Heart right ventricle (tissue), 16 donors: Measurements from ENCODE around the gene IL18R1. TPM values are rescaled to one million over a fixed set of nuclear protein-coding genes. Genes with fewer than 3 reads are reported as not detected.

ENCODE experiments used
- ATAC-seq, 8 donors: fragments of 200-7000 bp; cut with Tn5 transposase; one replicate each; pipeline ENCODE4 v1.9.1; 2020; ENCODE audit warnings: mild to moderate bottlenecking in 8 of 8, moderate library complexity in 8 of 8, moderate number of reproducible peaks in 1 of 8
- DNase-seq, 2 donors: peaks; one replicate each; pipeline ENCODE4 v3.0.0-alpha.2; 2020
- H3K27ac ChIP-seq, 10 donors: fragments of 200-600 bp; sonication (generic) in 2 of 10; one replicate each; pipeline versions ENCODE4 v1.5.0 to v1.8.0; 2020 to 2022; ENCODE audit warnings: mild to moderate bottlenecking in 3 of 10
- H3K27me3 ChIP-seq, 7 donors: fragments of 200-600 bp; one replicate each; pipeline ENCODE4 v1.8.0; 2021 to 2022; ENCODE audit warnings: mild to moderate bottlenecking in 2 of 7
- H3K36me3 ChIP-seq, 9 donors: fragments of 200-600 bp; sonication (generic) in 1 of 9; one replicate each; pipeline versions ENCODE4 v1.5.0 to v1.8.0; 2020 to 2022; ENCODE audit warnings: mild to moderate bottlenecking in 2 of 9
- H3K4me1 ChIP-seq, 9 donors: fragments of 200-600 bp; sonication (generic) in 1 of 9; one replicate each; pipeline versions ENCODE4 v1.5.0 to v1.8.0; 2020 to 2022; ENCODE audit warnings: mild to moderate bottlenecking in 4 of 9
- H3K4me3 ChIP-seq, 10 donors: fragments of 200-600 bp; sonication (generic) in 2 of 10; one replicate each; pipeline versions ENCODE4 v1.5.0 to v1.8.0; 2020 to 2022; ENCODE audit warnings: mild to moderate bottlenecking in 7 of 10, moderate library complexity in 2 of 10
- H3K9me3 ChIP-seq, 11 donors: fragments of 200-600 bp in 10 of 11; sonication (generic) in 2 of 11; one replicate each; pipeline versions ENCODE4 v1.5.0 to v1.8.0; 2013 to 2022; ENCODE audit warnings: mild to moderate bottlenecking in 2 of 11, control low read depth in 1 of 11, moderate library complexity in 1 of 11
- WGBS, 2 donors: extraction: QIAGEN DNeasy Blood & Tissue Kit; methylation state at CpG; one replicate each; pipeline ENCODE4 v1.1.7; 2013; ENCODE audit warnings: inconsistent platforms in 1 of 2; 5-methylcytosine and 5-hydroxymethylcytosine counted together
- intact Hi-C, 10 donors: fragments of 100-400 bp; cut with DNase I; formaldehyde crosslinking; loops; one replicate each; pipeline versions ENCODE4 v1.11.1 to v1.14.2; 2022
- polyA plus RNA-seq, 2 donors: library from polyadenylated mRNA; stranded (reverse); fragments of 200-250 nt; gene quantifications; one replicate each; pipeline ENCODE4 v1.2.3, GENCODE V29; 2013
- total RNA-seq, 10 donors: library from RNA; stranded (reverse); fragmentation: NEBNext Ultra II Directional in 3 of 10; extraction: Animal tissue kit (Norgen Biotek cat#: 25700) in 3 of 10; gene quantifications; one replicate each; pipeline versions ENCODE4 v1.2.1 to v1.2.4, GENCODE V29; 2021 to 2023
- TF ChIP-seq, protein P1 (sequence below), 9 donors: fragments of 200-600 bp; sonication (generic) in 2 of 9; IDR thresholded peaks; one replicate each; pipeline versions ENCODE4 v1.5.0 to v1.8.0; 2021 to 2022; ENCODE audit warnings: antibody characterized with exemption in 9 of 9, mild to moderate bottlenecking in 5 of 9, moderate library complexity in 1 of 9
- donor health status: Arrhythmogenic right ventricular cardiomyopathy.
- donor health status: ischemic (EF 13 %, LVEDD 7.1; RV severe dilation, severe dysfunction).
- donor health status: healthy with polysubstance abuse.
- donor health status: DM: no; HTN: yes; CAD: no.
- donor health status: DM: no; HTN: no; CAD: no.
- donor health status: ischemic (EF 25% LVEDD 6.9; RV normal size, moderate dysfunction).
- donor health status: ischemic (EF 25% LVEDD 5.7; RV mildly dilated, moderate dysfunction).
- donor health status: healthy.
- donor health status: DM: yes; HTN: yes; CAD: no.
- donor health status: Ischemic cardiomyopathy.
- donor health status: ischemic (EF 35%, LVEDD 5.7; RV mildly dilated, moderate dysfunction).
- donor health status: nonischemic (EF 11% LVEDD 7.7; RV severe dilation, severe dysfunction).
- donor health status: DM: yes; HTN: yes; CAD: no.
- donor health status: PGD.
- donor health status: ischemic (EF 29% LVEDD 5.4; RV normal size, mild dysfunction).
- donor health status: nonischemic (EF 23%, LVEDD 6.1; RV moderate dilation, normal function).

Gene IL18R1
- total and polyA plus RNA-seq, 12 donors, result 0.06 to 4.9 (median 1.2) TPM

DNA sequence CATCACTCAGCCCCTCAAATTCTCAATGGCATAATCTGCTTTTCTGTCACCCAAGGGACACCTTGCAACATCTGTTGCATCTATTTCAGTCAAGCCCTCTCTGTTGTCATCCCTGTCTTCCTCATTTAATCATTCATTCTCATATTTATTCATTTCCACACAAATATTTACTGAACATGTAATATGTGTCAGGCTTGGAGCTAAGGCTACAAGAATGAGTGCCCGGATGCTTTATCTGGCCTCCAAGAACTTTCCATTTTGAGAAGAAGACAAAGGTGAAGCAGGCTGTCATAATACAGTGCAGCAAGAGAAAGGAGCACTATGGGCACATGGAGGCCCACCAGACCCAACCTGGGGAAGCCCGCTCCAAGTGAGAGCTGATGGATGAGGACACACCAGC, 83.0 kb downstream of the IL18R1 start:
- TF ChIP-seq, protein P1, sequence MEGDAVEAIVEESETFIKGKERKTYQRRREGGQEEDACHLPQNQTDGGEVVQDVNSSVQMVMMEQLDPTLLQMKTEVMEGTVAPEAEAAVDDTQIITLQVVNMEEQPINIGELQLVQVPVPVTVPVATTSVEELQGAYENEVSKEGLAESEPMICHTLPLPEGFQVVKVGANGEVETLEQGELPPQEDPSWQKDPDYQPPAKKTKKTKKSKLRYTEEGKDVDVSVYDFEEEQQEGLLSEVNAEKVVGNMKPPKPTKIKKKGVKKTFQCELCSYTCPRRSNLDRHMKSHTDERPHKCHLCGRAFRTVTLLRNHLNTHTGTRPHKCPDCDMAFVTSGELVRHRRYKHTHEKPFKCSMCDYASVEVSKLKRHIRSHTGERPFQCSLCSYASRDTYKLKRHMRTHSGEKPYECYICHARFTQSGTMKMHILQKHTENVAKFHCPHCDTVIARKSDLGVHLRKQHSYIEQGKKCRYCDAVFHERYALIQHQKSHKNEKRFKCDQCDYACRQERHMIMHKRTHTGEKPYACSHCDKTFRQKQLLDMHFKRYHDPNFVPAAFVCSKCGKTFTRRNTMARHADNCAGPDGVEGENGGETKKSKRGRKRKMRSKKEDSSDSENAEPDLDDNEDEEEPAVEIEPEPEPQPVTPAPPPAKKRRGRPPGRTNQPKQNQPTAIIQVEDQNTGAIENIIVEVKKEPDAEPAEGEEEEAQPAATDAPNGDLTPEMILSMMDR (IDR thresholded peaks at IDR 0.05), result no peak
- Histone ChIP-seq H3K4me3 (no peak overlapping the region), H3K9me3 (no peaks in the 10 kb centered on the region), H3K4me1 (peaks cover 0 to 46% (median 0%) of the 10 kb centered on the region in 9 donors), H3K27ac (peak overlapping the region in 1 of 10 donors; percentile 7), H3K36me3 (no peaks in the 10 kb centered on the region), H3K27me3 (peaks cover 0 to 3% (median 0%) of the 10 kb centered on the region in 7 donors)
- DNase-seq (no peak), ATAC-seq (no peak)
- WGBS, 2 donors, result 96% methylated on average over 2 of the region's 2 CpGs
- intact Hi-C loops, result no loop called here

GRCh38 chr2:102439065-102439695, 83.6 kb downstream of the IL18R1 start:
- TF ChIP-seq, protein P1 (IDR thresholded peaks at IDR 0.05), result no peak
- Histone ChIP-seq H3K4me1 (peaks cover 0 to 46% (median 0%) of the 10 kb centered on the region in 9 donors), H3K4me3 (no peak overlapping the region), H3K9me3 (no peaks in the 10 kb centered on the region), H3K27ac (peak overlapping the region in 1 of 10 donors; percentile 7), H3K36me3 (no peaks in the 10 kb centered on the region), H3K27me3 (peaks cover 0 to 3% (median 0%) of the 10 kb centered on the region in 7 donors)
- DNase-seq, result no peak
- intact Hi-C loops, result no loop called here
- ATAC-seq, result peak in 5 of 8 donors; percentile 42 to 91 (median 62)
- 46 to 50% methylated on average over 6 of the region's 6 CpGs for WGBS, 2 donors

GRCh38 chr2:102442967-102443828, 87.6 kb downstream of the IL18R1 start:
- ATAC-seq, result peak in 3 of 8 donors; percentile 22 to 72 (median 52)
- Histone ChIP-seq H3K36me3 (no peaks in the 10 kb centered on the region), H3K27ac (no peak overlapping the region), H3K27me3 (peaks cover 0 to 3% (median 0%) of the 10 kb centered on the region in 7 donors), H3K4me3 (no peak overlapping the region), H3K4me1 (peaks cover 0 to 16% (median 0%) of the 10 kb centered on the region in 9 donors), H3K9me3 (no peaks in the 10 kb centered on the region)
- intact Hi-C loops, result loop anchor here in 9 of 10 donors (5.0 to 10.0 kb wide), 14 partner anchors 78 to 568 kb away; partner anchors contain the start of gene IL18R1 (in 4 of the 9)
- WGBS, 2 donors, result 34% methylated on average over 13 of the region's 13 CpGs
- DNase-seq, result no peak
- TF ChIP-seq, protein P1 (IDR thresholded peaks at IDR 0.05), result peak; percentile 39 to 80 (median 68)

DNA sequence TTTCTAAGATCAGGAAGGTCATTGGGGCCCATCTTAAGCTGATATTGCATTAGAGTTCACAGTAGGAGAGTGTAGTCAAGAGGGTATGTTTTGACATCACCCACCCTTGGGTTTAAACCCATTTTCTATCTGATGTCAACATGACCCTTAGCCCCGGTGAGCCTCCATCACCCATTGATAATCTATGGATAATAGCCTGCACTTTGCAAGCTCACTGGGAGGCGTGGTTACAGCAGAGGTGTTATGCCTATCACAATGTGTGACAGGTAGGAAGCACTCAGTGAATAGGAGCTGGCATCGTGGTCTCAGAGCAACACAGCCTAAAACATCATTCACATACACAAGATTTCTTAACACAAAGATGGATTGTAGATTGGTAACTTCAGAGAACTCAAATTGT, 88.6 kb downstream of the IL18R1 start:
- no peak overlapping the region for H3K4me3 ChIP-seq
- intact Hi-C loops, result loop anchor here in 9 of 10 donors (5.0 to 10.0 kb wide), 14 partner anchors 79 to 569 kb away; partner anchors contain the start of gene IL18R1 (in 4 of the 9)

More for the DNA sequence above, 88.6 kb downstream of the IL18R1 start:
- Histone ChIP-seq H3K27ac (no peak overlapping the region), H3K4me1 (peaks cover 0 to 12% (median 0%) of the 10 kb centered on the region in 9 donors), H3K9me3 (no peaks in the 10 kb centered on the region), H3K27me3 (peaks cover 0 to 3% (median 0%) of the 10 kb centered on the region in 7 donors), H3K36me3 (no peaks in the 10 kb centered on the region)
- DNase-seq (no peak), ATAC-seq (no peak)
- 67 to 77% methylated on average over 3 of the region's 3 CpGs for WGBS, 2 donors
- TF ChIP-seq, protein P1 (IDR thresholded peaks at IDR 0.05), result no peak
